CD4-positive, alpha-beta T cell treated with Interleukin-6 at 100 ng/mL for 8 hours (primary cell): ENCODE measurements around the gene SORCS2.

Experiments
- DNase-seq: peaks from one replicate; pipeline ENCODE4 v3.0.0-alpha.2; 2020; ENCODE audit warnings: mixed read lengths, low spot score

SORCS2 gene

GRCh38 chr4:7267829-7268228 is 75.5 kb downstream of the SORCS2 start:
- DNase-seq = no peak

GRCh38 chr4:7268941-7269340 is 76.6 kb downstream of the SORCS2 start:
- no peak for DNase-seq

DNA sequence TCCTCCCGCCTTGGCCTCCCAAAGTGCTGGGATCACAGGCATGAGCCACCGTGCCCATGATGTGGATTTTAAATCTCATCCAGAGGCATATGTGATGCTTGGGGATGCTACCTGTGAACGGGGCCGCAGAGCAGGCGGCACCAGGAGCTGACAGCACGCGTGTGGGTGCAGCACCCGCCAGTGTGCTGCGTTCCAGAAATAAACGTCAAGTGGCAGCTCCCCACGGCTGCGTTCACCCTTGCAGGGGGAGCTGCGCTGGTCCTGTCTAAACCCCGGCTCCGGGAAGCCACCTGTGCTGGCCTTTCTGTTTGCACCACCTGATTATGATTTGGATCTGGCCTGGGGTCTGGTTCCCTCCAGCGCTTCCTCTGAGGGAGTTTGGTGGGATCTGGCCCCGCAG is 77.8 kb downstream of the SORCS2 start:
- DNase-seq = no peak

DNA sequence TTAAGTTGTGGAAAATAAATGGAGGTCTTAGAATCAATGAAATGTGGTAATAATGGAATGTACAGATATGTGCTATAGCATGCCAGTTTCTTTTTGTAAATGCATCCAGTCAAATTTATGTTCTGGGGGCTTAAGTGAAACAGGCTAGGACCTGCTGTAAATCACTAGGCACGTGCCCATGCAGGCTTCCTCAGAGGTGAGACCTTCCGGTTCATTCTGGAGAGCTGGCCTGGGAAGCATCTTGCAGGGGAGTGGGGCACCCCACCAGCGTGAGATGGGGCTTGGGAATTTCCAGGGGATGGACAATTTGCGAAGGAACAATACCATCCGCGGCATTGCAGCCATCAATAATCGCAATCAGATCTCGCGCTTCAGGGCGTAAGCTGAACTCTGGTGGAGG is 80.1 kb downstream of the SORCS2 start:
- DNase-seq = no peak

DNA sequence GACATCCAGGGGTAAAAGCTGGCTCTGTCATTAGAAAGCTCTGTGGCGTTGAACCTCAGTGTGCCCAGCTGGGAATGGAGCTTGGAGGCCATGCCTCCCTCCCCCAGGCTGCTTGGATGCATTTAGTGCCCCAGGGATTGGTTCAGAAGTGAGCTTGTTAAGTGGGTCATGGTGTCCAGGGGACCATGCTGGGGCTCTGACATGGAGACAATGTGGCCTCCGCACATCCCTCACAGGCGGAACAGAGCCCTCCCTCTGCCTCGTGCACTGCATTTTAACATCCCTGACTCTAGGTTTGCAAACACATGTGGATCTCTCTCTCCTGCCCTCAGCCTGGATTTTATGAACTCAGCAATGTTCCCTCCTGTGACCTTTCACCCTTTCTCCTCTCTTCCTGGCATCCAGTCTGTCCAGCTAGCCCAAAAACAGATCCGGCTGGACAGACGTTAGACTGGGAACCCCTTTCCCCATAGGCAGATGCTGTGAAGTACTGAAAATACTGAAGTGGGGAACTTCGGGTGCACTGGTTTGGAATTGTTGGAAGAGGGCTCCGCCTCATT is 81.5 kb downstream of the SORCS2 start:
- no peak for DNase-seq

DNA sequence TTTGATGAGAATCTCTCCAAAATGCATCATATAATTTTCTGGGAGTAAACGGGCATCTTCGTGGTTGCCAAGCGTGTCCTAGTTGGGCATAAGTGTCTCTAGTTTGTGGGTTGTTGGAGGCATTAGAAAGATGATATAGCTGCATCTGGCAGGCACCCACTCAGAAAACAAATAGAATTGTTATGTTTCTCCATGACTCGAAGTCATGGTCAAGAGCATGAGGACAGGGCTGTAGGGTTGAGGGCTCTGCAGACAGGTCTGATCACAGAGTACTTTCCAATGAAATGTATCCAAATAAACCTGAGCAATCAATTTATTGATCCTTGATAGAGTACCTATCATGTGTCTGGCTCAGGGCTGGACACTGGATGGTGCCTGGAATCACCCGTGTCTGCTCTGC is 82.7 kb downstream of the SORCS2 start:
- DNase-seq = no peak

GRCh38 chr4:7275490-7276154 is 83.3 kb downstream of the SORCS2 start:
- no peak for DNase-seq

DNA sequence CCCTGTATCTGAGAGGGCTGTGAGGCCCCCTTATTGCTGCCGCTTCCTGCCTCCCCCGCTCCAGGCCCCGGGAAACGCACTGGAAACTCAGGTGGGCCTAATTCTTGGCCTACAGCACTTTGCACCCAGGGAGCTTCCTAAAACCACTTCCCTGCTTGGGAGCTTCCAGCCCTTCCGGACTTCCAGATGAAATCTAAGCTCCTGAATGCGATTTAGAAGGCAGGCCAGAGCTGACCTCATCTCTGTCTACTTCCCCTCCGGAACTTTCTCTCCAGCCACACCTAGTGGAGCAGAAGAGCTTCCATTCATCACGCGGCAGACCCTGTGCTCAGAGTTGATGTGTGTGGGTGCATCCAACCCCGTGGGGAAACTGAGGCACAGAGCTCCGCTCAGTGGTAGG is 84.2 kb downstream of the SORCS2 start:
- no peak for DNase-seq

DNA sequence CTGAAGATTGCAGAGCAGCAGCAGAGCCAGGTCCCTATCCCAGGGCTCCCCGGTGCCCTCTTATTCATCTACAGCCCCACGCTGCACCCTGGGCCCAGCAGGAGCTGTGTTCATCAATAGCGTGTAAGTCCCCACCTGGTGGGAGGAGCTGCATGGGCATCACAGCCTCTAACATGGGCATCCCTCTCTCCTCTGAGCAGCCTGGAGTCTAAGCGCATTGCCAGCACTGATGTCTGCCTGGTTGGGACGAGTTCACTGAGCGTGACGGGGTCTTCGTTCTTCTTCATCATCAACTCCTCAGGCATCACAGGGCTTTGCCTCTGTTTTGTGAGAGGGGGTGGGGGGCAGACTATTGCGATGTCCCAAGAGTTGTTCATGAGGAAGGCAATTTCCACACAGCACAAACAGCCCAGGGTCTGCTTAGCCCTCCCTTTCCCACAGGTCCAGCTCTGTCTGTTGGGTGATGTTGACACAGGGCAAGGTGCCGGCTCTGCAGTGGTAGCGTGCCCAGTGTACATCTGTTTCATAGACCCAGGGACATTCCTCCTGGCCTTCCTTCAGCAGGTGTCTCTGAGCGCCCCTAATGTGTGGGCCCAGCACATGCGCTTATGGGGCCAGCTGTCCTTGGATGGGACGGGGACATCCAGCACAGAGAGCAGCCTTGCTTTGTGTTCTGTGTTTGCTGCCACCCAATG is 85.9 kb downstream of the SORCS2 start:
- no peak for DNase-seq

DNA sequence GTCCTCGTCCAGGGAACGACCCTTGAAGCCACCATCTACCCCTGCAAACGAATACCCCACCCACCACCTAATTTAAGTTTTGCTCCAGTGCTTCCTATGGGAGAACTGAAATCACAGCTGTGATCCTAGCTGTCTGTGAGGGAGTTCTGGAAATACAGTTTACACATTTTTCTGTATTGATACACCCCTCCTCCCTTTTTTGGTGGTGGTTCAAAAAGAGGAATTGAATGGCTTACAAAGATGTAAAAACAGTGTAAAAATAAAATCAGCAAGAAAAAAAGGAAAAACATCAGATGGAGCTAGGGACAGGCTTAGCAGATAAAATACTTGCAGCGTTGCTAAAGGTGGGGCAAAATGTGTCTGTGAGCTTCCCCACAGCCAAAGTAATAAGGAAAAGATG is 86.6 kb downstream of the SORCS2 start:
- DNase-seq = no peak

DNA sequence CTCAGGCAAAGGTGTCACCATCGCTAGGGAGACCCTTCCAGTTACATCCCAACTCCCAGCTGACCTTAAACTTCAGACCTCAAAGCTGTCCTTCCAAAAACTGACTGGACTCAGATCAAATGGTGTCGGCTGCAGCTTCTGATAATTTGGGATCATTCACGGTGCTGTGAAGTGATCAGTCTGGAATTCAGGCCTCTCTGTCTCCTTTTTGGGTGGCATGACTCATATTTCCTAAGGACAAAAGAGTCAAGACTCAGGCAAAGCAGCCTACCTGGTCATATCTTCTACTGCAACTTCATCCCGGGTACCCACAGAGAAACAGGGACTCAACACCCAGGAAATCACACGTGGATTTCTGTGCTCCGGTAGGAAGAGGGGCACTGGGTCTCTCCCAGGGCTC is 87.6 kb downstream of the SORCS2 start:
- DNase-seq = no peak

GRCh38 chr4:7280926-7281690 is 88.8 kb downstream of the SORCS2 start:
- no peak for DNase-seq

- DNase-seq = no peak
Measured at GRCh38 chr4:7281691-7282665, 89.6 kb downstream of the SORCS2 start.

DNA sequence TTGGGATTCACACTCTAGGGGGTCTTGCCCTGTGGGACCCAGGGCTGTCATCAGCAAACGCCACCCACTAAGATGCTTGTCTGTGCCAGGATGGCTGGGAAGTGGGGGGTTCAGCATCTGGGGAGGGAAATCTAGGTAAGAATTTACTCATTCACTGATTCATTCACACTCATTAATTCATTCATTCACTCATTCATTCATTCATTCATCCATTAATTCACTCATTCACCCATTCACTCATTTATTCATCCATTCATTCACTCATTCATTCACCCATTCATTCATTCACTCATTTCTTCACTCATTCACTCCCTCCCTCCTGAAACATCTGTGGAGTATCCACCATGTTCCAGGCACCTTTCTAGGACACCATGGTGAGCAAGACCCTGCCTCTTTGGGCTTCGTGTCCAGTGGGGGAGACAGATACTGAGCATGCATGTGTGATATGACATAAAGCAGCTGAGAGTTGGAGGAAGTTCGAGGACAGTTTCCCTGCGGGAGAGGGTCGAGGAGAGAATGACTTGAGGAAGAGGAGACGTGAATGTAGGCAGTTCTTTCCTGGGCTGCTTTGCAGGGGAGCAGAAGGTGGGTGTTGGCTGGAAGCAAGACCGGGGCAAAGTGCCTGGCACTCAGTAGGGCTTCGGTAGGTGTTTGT is 90.6 kb downstream of the SORCS2 start:
- no peak for DNase-seq

DNA sequence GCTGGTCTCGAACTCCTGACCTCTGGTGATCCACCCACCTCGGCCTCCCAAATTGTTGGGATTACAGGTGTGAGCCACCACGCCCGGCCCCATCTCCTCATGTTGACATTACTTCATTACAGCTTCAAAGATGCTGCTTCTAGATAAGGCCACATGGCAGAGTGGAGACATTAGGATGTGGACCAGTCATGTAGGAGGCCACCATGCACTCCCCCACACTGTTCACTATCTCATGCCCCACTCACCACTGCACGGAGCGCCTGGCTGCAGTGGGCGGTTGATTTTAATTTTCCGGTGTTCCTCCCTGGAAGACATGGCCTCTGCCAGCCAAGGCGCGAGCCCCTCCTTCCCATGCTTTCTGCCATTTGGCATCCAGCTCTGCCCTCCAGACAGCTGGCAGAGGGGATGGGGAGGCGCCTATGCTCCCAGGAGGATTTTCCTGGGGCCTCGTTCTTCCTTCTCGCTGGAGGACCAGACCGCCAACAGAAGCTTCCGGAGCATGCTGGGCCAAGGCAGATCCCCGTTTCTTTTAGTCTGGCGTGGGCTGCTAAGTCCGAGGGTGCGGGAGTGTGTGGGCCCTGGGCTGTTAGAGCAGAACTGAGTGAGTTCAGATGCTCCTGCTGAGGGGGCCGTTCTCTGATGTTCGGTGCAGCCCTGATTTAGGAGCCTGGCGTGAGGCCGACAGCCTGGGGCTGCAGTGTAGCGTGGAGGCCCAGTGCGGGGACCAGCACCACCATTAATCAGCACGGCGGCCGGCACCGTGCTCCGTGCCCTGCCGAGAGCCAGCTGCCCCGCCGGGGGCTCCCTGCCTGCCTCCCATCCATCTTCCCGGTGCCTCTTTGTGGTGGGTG is 93.1 kb downstream of the SORCS2 start:
- DNase-seq = no peak

GRCh38 chr4:7286170-7286569 is 93.8 kb downstream of the SORCS2 start:
- no peak for DNase-seq

DNA sequence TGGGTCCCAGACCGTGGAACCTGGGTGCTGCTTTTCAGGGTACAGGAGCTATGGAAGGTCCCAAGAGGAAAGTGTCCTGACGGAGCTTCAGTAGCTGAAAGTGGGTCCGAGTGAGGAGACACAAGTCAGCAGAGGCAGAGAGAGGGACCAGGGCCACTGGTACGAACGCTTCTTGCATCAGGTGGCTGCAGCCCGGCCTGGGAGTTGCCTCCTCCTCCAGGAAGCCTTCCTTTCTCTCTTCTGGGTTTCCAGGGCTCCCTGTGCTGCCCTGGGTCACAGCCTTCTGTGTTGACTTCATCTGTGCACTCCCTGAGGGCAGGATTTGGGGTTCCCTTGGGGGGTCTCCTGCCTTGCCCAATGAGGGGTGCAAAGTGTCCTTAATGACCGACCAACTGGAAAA is 94.5 kb downstream of the SORCS2 start:
- DNase-seq = no peak

DNA sequence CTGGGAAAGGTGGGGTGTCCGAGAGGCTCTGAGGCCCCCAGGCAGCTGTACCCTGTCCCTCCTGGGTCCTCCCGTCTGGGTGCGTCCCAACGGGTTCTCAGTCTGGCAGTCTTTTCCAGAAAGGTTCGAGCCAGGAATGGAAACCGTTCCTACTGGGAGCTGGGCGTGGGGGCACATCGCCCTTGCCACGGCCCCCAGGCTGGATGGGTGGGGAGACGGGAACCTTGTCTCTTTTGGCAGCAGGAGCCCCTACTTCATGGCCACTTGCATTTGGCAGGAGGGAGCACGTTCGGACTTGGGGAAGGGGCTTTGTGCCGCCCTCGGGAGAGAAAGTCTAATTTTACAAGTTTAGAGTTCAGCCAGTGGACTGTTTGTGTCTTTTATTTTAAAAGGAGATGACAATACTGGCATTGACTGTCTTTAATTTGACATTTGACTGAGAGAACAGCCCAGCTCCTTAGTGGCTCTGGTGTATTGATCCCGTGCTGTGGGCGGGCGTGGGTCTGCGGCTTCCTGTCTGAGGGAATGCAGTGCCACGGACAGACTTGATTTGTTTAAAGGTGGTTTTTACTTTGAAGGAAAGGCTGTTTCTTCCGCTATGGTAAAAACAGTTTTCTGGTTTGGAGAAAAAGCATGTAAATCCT is 95.1 kb downstream of the SORCS2 start:
- DNase-seq = no peak

- no peak for DNase-seq
Measured at GRCh38 chr4:7287918-7288280, 95.6 kb downstream of the SORCS2 start.
